ENCODE results near the gene ZNF83.
"Not testable (repeated sequence)": the region's sequence is repeated elsewhere in the genome, so short reads cannot be mapped to it uniquely, and the experiment has no call there.

The ZNF83 gene

GRCh38 chr19:52638601-52639000, 446 bp upstream of the ZNF83 start:
- DNase-seq: no peak

- no peak for DNase-seq
These were observed 2.2 kb downstream of the ZNF83 start for GRCh38 chr19:52635786-52636570.

- not testable (repeated sequence) for DNase-seq
These were observed 10.7 kb downstream of the ZNF83 start for GRCh38 chr19:52627441-52627840.

GRCh38 chr19:52626915-52627314, 11.2 kb downstream of the ZNF83 start:
- DNase-seq: no peak

GRCh38 chr19:52622261-52622660, 15.9 kb downstream of the ZNF83 start:
- no peak for DNase-seq

- DNase-seq: no peak
These were observed 16.8 kb downstream of the ZNF83 start for GRCh38 chr19:52621376-52621775.

GRCh38 chr19:52613299-52613906, 24.8 kb downstream of the ZNF83 start:
- DNase-seq: no peak

GRCh38 chr19:52603558-52604207, 34.5 kb downstream of the ZNF83 start:
- DNase-seq: no peak

- DNase-seq: no peak
These were observed 35.2 kb downstream of the ZNF83 start for GRCh38 chr19:52602941-52603340.

GRCh38 chr19:52601974-52602366, 36.2 kb downstream of the ZNF83 start:
- DNase-seq: not testable (repeated sequence)

- peak; percentile 71 to 74 for DNase-seq
These were observed 36.9 kb downstream of the ZNF83 start for GRCh38 chr19:52601025-52601973.

- no peak for DNase-seq
These were observed 37.5 kb downstream of the ZNF83 start for GRCh38 chr19:52600639-52601024.

GRCh38 chr19:52599241-52599640, 38.9 kb downstream of the ZNF83 start:
- no peak for DNase-seq

GRCh38 chr19:52593441-52593840, 44.7 kb downstream of the ZNF83 start:
- DNase-seq: not testable (repeated sequence)

GRCh38 chr19:52592301-52592700, 45.9 kb downstream of the ZNF83 start:
- DNase-seq: no peak

GRCh38 chr19:52590728-52591127, 47.4 kb downstream of the ZNF83 start:
- DNase-seq: no peak

GRCh38 chr19:52585604-52586003, 52.6 kb downstream of the ZNF83 start:
- DNase-seq: no peak

- no peak for DNase-seq
These were observed 53.3 kb downstream of the ZNF83 start for GRCh38 chr19:52584736-52585440.

- peak; percentile 88 to 98 for DNase-seq
These were observed 67.9 kb downstream of the ZNF83 start, which contains the start of gene ZNF701 for GRCh38 chr19:52570000-52570861. TSS of gene ZNF701 (plus strand) at chr19:52570287. CDS start at chr19:52574148, 3,861 bp downstream.

GRCh38 chr19:52569638-52569999, 68.5 kb downstream of the ZNF83 start:
- not testable (repeated sequence) for DNase-seq

- DNase-seq: no peak
These were observed 70.2 kb downstream of the ZNF83 start for GRCh38 chr19:52567921-52568320.

All from NCI-H187 (cell line).